ENCODE measurements around the gene KIZ.
"Not testable (repeated sequence)": the region's sequence is repeated elsewhere in the genome, so short reads cannot be mapped to it uniquely, and the experiment has no call there.

The KIZ gene

GRCh38 chr20:21139881-21140566 lies 14.1 kb downstream of the KIZ start:
- no peak for DNase-seq

GRCh38 chr20:21141825-21142224 lies 15.9 kb downstream of the KIZ start:
- DNase-seq = no peak

- DNase-seq = no peak
Observed at GRCh38 chr20:21143194-21143890, 17.5 kb downstream of the KIZ start.

- DNase-seq = no peak
Observed at GRCh38 chr20:21145424-21145823, 19.5 kb downstream of the KIZ start.

GRCh38 chr20:21146215-21146614 lies 20.3 kb downstream of the KIZ start:
- no peak for DNase-seq

GRCh38 chr20:21147593-21147992 lies 21.7 kb downstream of the KIZ start:
- DNase-seq = no peak

GRCh38 chr20:21149344-21149743 lies 23.5 kb downstream of the KIZ start:
- no peak for DNase-seq

- DNase-seq = no peak
Observed at GRCh38 chr20:21151791-21152190, 25.9 kb downstream of the KIZ start.

- no peak for DNase-seq
Observed at GRCh38 chr20:21154692-21155091, 28.8 kb downstream of the KIZ start.

- no peak for DNase-seq
Observed at GRCh38 chr20:21155268-21155667, 29.4 kb downstream of the KIZ start.

- no peak for DNase-seq
Observed at GRCh38 chr20:21156266-21156665, 30.4 kb downstream of the KIZ start.

- DNase-seq = no peak
Observed at GRCh38 chr20:21157006-21157405, 31.1 kb downstream of the KIZ start.

GRCh38 chr20:21159658-21160380 lies 33.9 kb downstream of the KIZ start:
- no peak for DNase-seq

- no peak for DNase-seq
Observed at GRCh38 chr20:21161926-21162325, 36.0 kb downstream of the KIZ start.

GRCh38 chr20:21162631-21163030 lies 36.7 kb downstream of the KIZ start:
- no peak for DNase-seq

GRCh38 chr20:21166801-21167200 lies 40.9 kb downstream of the KIZ start:
- DNase-seq = no peak

GRCh38 chr20:21167261-21167660 lies 41.4 kb downstream of the KIZ start:
- no peak for DNase-seq

- not testable (repeated sequence) for DNase-seq
Observed at GRCh38 chr20:21168061-21168460, 42.2 kb downstream of the KIZ start.

GRCh38 chr20:21172626-21173025 lies 46.7 kb downstream of the KIZ start:
- DNase-seq = no peak

- no peak for DNase-seq
Observed at GRCh38 chr20:21173485-21173884, 47.6 kb downstream of the KIZ start.

GRCh38 chr20:21174516-21175239 lies 48.8 kb downstream of the KIZ start:
- no peak for DNase-seq

GRCh38 chr20:21175433-21175832 lies 49.6 kb downstream of the KIZ start:
- DNase-seq = no peak

GRCh38 chr20:21177767-21178166 lies 51.9 kb downstream of the KIZ start:
- no peak for DNase-seq
